IMR-90 (cell line): Measurements from ENCODE around the gene TTC16. TPM values are rescaled to one million over a fixed set of nuclear protein-coding genes. Genes with fewer than 3 reads are reported as not detected.

Source experiments
- ATAC-seq: fragments of 200-7000 bp; cut with Tn5 transposase; 2 replicates; pipeline ENCODE4 v1.9.1; 2020; ENCODE audit warnings: low read depth, mild to moderate bottlenecking, moderate library complexity
- BruUV-seq: library from RNA; stranded (reverse); fragments of 400-500 nt; replicated peaks from 2 replicates; lab custom pipeline; 2021; lab: Mats Ljungman, UMichigan
- CTCF ChIA-PET: fragments of 300-600 bp; formaldehyde crosslinking; extraction: SDS; loops from one replicate; lab custom pipeline; 2021; ENCODE audit warnings: antibody characterized with exemption; lab: Yijun Ruan, JAX
- POLR2A ChIA-PET: fragments of 300-600 bp; sonication (Branson Sonifier 250); formaldehyde crosslinking; loops from one replicate; lab custom pipeline; 2022; ENCODE audit warnings: antibody characterized with exemption; ENCODE audit not compliant: unreplicated experiment; lab: Charles Lee
- DNase-seq: peaks from one replicate; pipeline ENCODE4 v3.0.0; 2013
- H2AFZ ChIP-seq: replicated peaks from 2 replicates; pipeline ENCODE3; 2013; ENCODE audit warnings: low read length, mild to moderate bottlenecking; ENCODE audit not compliant: poor library complexity
- H2AK5ac ChIP-seq: 2 replicates; pipeline ENCODE4 v1.6.1; 2013; ENCODE audit warnings: low read depth, low read length, inconsistent platforms
- H2AK9ac ChIP-seq: replicated peaks from 2 replicates; pipeline ENCODE3; 2013; ENCODE audit warnings: mild to moderate bottlenecking, low read depth, low read length, moderate library complexity; ENCODE audit not compliant: poor library complexity
- H2BK120ac ChIP-seq: 2 replicates; pipeline ENCODE4 v1.6.1; 2013; ENCODE audit warnings: low read depth, low read length, inconsistent platforms
- H2BK15ac ChIP-seq: 3 replicates; pipeline ENCODE4 v1.6.1; 2013; ENCODE audit warnings: low read depth, low read length, inconsistent platforms
- H2BK20ac ChIP-seq: 2 replicates; pipeline ENCODE4 v1.6.1; 2013; ENCODE audit warnings: low read depth, mild to moderate bottlenecking, inconsistent platforms, low read length, moderate library complexity
- H2BK5ac ChIP-seq: 2 replicates; pipeline ENCODE4 v1.6.1; 2013; ENCODE audit warnings: mild to moderate bottlenecking, low read depth, low read length, inconsistent platforms; ENCODE audit not compliant: poor library complexity, severe bottlenecking
- H3K14ac ChIP-seq: replicated peaks from 2 replicates; pipeline ENCODE4 v1.6.1; 2013; ENCODE audit warnings: low read depth, low read length, inconsistent platforms
- H3K18ac ChIP-seq: 2 replicates; pipeline ENCODE4 v1.6.1; 2013; ENCODE audit warnings: low read depth, low read length, control low read depth
- H3K23ac ChIP-seq: 2 replicates; pipeline ENCODE4 v1.6.1; 2013; ENCODE audit warnings: low read depth, low read length, inconsistent platforms
- H3K27ac ChIP-seq: 2 replicates; pipeline ENCODE4 v1.5.1; 2013; ENCODE audit warnings: mild to moderate bottlenecking, control low read depth, low read length; ENCODE audit not compliant: insufficient read depth
- H3K27me3 ChIP-seq: 2 replicates; pipeline ENCODE4 v1.6.1; 2013; ENCODE audit warnings: low read length; ENCODE audit not compliant: control insufficient read depth, insufficient read depth
- H3K36me3 ChIP-seq: 2 replicates; pipeline ENCODE4 v1.6.1; 2013; ENCODE audit warnings: low read length, mixed read lengths; ENCODE audit not compliant: control insufficient read depth, insufficient read depth
- H3K4ac ChIP-seq: 2 replicates; pipeline ENCODE4 v1.6.1; 2013; ENCODE audit warnings: low read depth, low read length, inconsistent platforms
- H3K4me1 ChIP-seq: 2 replicates; pipeline ENCODE4 v1.6.1; 2013; ENCODE audit warnings: low read length, mixed read lengths; ENCODE audit not compliant: control insufficient read depth, insufficient read depth
- H3K4me2 ChIP-seq: 2 replicates; pipeline ENCODE4 v1.6.1; 2013; ENCODE audit warnings: low read depth, mild to moderate bottlenecking, control low read depth, low read length, moderate library complexity
- H3K4me3 ChIP-seq: 2 replicates; pipeline ENCODE4 v1.5.1; 2013; ENCODE audit warnings: low read depth, mild to moderate bottlenecking, control low read depth, low read length, moderate library complexity; ENCODE audit not compliant: insufficient read depth
- H3K56ac ChIP-seq: 2 replicates; pipeline ENCODE4 v1.6.1; 2013; ENCODE audit warnings: low read length, inconsistent platforms; ENCODE audit not compliant: insufficient read depth; ENCODE audit errors: extremely low read depth
- H3K79me1 ChIP-seq, 2 experiments: 2 replicates each; pipeline ENCODE4 v1.6.1; 2013; ENCODE audit warnings: low read length in 2 of 2, inconsistent platforms in 1 of 2, low read depth in 1 of 2
- H3K9ac ChIP-seq: 2 replicates; pipeline ENCODE4 v1.6.1; 2013; ENCODE audit warnings: low read depth, low read length, control low read depth
- H3K9me1 ChIP-seq: 2 replicates; pipeline ENCODE4 v1.6.1; 2013; ENCODE audit warnings: low read length, inconsistent platforms; ENCODE audit not compliant: insufficient read depth
- H3K9me3 ChIP-seq: 2 replicates; pipeline ENCODE4 v1.6.1; 2013; ENCODE audit warnings: low read length; ENCODE audit not compliant: control insufficient read depth, insufficient read depth
- H4K20me1 ChIP-seq: 2 replicates; pipeline ENCODE4 v1.6.1; 2013; ENCODE audit warnings: low read length, inconsistent platforms; ENCODE audit not compliant: insufficient read depth
- H4K5ac ChIP-seq: 2 replicates; pipeline ENCODE4 v1.6.1; 2013; ENCODE audit warnings: mild to moderate bottlenecking, low read depth, low read length, control low read depth
- H4K8ac ChIP-seq, 2 experiments: 2 replicates each; pipeline ENCODE4 v1.6.1; 2013; ENCODE audit warnings: low read depth in 2 of 2, low read length in 2 of 2, control low read depth in 1 of 2, inconsistent platforms in 1 of 2
- H4K91ac ChIP-seq: 2 replicates; pipeline ENCODE4 v1.6.1; 2013; ENCODE audit warnings: low read depth, low read length, inconsistent platforms; ENCODE audit not compliant: insufficient read depth
- FOS ChIP-seq: fragments of 150-350 bp; IDR thresholded peaks from 2 replicates; pipeline ENCODE4 v1.6.1; 2016; ENCODE audit warnings: low read depth, low read length
- MAZ ChIP-seq: IDR thresholded peaks from 2 replicates; pipeline ENCODE4 v1.6.1; 2012; ENCODE audit warnings: low read depth, mild to moderate bottlenecking, low read length, improper control_type of control experiment, moderate library complexity, borderline replicate concordance
- NFE2L2 ChIP-seq: fragments of 150-350 bp; IDR thresholded peaks from 2 replicates; pipeline ENCODE4 v1.6.1; 2016; ENCODE audit warnings: low read depth, mild to moderate bottlenecking, low read length
- RCOR1 ChIP-seq: IDR thresholded peaks from 2 replicates; pipeline ENCODE4 v1.6.1; 2012; ENCODE audit warnings: mild to moderate bottlenecking, low read length, improper control_type of control experiment; ENCODE audit not compliant: insufficient replicate concordance
- WGBS, 2 experiments: methylation state at CpG; one replicate each; pipeline versions ENCODE4 v1.1.5 to v1.1.7; 2013; ENCODE audit warnings: missing lambda C conversion rate in 2 of 2; ENCODE audit not compliant: insufficient read length in 1 of 2; ENCODE audit errors: extremely low coverage in 2 of 2; 5-methylcytosine and 5-hydroxymethylcytosine counted together
- dilution Hi-C: fragments of 300-500 bp; cut with HindIII; formaldehyde crosslinking; loops from one replicate; pipeline ENCODE4 v1.14.3; 2018; ENCODE audit warnings: low sequenced_read_pairs; ENCODE audit not compliant: unreplicated experiment
- in situ Hi-C: fragments of 300-500 bp; cut with MboI; formaldehyde crosslinking; loops from 3 replicates; pipeline ENCODE4 v1.14.3; 2019; ENCODE audit warnings: low sequenced_read_pairs, inconsistent platforms, mixed read lengths
- intact Hi-C: fragments of 100-400 bp; cut with micrococcal nuclease; formaldehyde crosslinking; loops from 2 replicates; pipeline ENCODE4 v1.10.0; 2022
- polyA plus RNA-seq, 3 experiments: library from polyadenylated mRNA; depleted of rRNA; stranded (reverse); fragments of >200 nt; gene quantifications; 2 replicates each; pipeline ENCODE4 v1.2.3, GENCODE V29; 2012; ENCODE audit warnings: low replicate concordance in 1 of 3
- total RNA-seq: library from RNA; depleted of rRNA; stranded (reverse); fragments of >200 nt; gene quantifications from 2 replicates; pipeline ENCODE4 v1.2.3, GENCODE V29; 2012

TTC16 gene
- total and polyA plus RNA-seq, 2 of the 4 experiments (the other 2 are of a cell fraction): 0.02 TPM; not detected in 1

- Histone ChIP-seq H3K4me1 (no peaks in the 10 kb centered on the region), H3K9ac (no peak overlapping the region), H2BK15ac (no peak overlapping the region), H3K27ac (no peak overlapping the region), H3K79me1 (peaks cover 0 to 5% of the 10 kb centered on the region in 2 experiments; a peak in 2 of 4 replicates), H3K9me3 (no peaks in the 10 kb centered on the region), H2AFZ (peak overlapping the region; percentile 24), H3K14ac (no peak overlapping the region), H3K18ac (no peak overlapping the region), H2AK5ac (no peak overlapping the region), H3K27me3 (no peaks in the 10 kb centered on the region), H4K8ac (no peak overlapping the region), H3K4ac (no peak overlapping the region), H3K9me1 (no peaks in the 10 kb centered on the region), H3K56ac (no peak overlapping the region), H4K20me1 (peaks cover 3% of the 10 kb centered on the region; the same call in 1 of the 2 replicates), H3K23ac (no peak overlapping the region), H2BK20ac (no peak overlapping the region), H3K4me3 (no peak overlapping the region), H4K5ac (no peak overlapping the region), H3K4me2 (no peak overlapping the region), H2BK120ac (no peak overlapping the region), H4K91ac (no peak overlapping the region), H2BK5ac (no peak overlapping the region), H2AK9ac (no peak overlapping the region), H3K36me3 (no peaks in the 10 kb centered on the region)
- dilution Hi-C loops (no loop called here), in situ Hi-C loops (no loop called here), intact Hi-C loops (no loop called here)
- BruUV-seq: no TSS peak
- ATAC-seq: no peak
- TF ChIP-seq RCOR1 (no peak), FOS (no peak), NFE2L2 (no peak), MAZ (no peak)
- ChIA-PET CTCF (no interaction called here), POLR2A (no interaction called here)
- 94% methylated on average over 6 of the region's 8 CpGs; no CpG with 5 or more reads in 1 of the 2 experiments for WGBS, 2 experiments
- DNase-seq: no peak
These were observed 6.8 kb upstream of the TTC16 start for GRCh38 chr9:127708952-127709587.
